Stimulated activated CD4-positive, alpha-beta T cell treated with anti-CD3 and anti-CD28 coated beads, Interleukin-12 subunit alpha, Interleukin-12 subunit beta, amount 100 ng/mL, for 48 hours (primary cell): ENCODE measurements around the gene SYNGR2.
A peak's percentile ranks its signal among the peaks of the same experiment; 100 is the strongest.

Experiments
- DNase-seq, 3 donors: peaks; one replicate each; pipeline ENCODE4 v3.0.0-alpha.2; 2020; ENCODE audit warnings: low read depth in 2 of 3, low spot score in 1 of 3

SYNGR2 gene

GRCh38 chr17:78142119-78142861, 26.1 kb upstream of the SYNGR2 start:
- DNase-seq = no peak

GRCh38 chr17:78143214-78144146, 24.9 kb upstream of the SYNGR2 start:
- DNase-seq = no peak

GRCh38 chr17:78144147-78144719, 24.1 kb upstream of the SYNGR2 start:
- DNase-seq = no peak

- DNase-seq = no peak
These were observed 23.4 kb upstream of the SYNGR2 start for GRCh38 chr17:78144736-78145641.

- no peak for DNase-seq
These were observed 21.9 kb upstream of the SYNGR2 start for GRCh38 chr17:78146471-78146869.

GRCh38 chr17:78146881-78147280, 21.5 kb upstream of the SYNGR2 start:
- DNase-seq = no peak

GRCh38 chr17:78147315-78147998, 20.9 kb upstream of the SYNGR2 start:
- DNase-seq = no peak

- DNase-seq = no peak
These were observed 19.9 kb upstream of the SYNGR2 start for GRCh38 chr17:78148286-78149016.

- no peak for DNase-seq
These were observed 16.8 kb upstream of the SYNGR2 start for GRCh38 chr17:78151514-78152008.

- DNase-seq = no peak
These were observed 13.2 kb upstream of the SYNGR2 start for GRCh38 chr17:78154903-78155811.

GRCh38 chr17:78159575-78160158, 8.7 kb upstream of the SYNGR2 start:
- DNase-seq = no peak

GRCh38 chr17:78163881-78164747, 4.3 kb upstream of the SYNGR2 start:
- no peak for DNase-seq

- DNase-seq = no peak
These were observed 3.4 kb upstream of the SYNGR2 start for GRCh38 chr17:78164748-78165607.

GRCh38 chr17:78166416-78166815, 2.0 kb upstream of the SYNGR2 start:
- DNase-seq = no peak

- peak in 1 of 3 donors; percentile 60 for DNase-seq
These were observed 767 bp downstream of the SYNGR2 start for GRCh38 chr17:78168903-78169793.
